ENCODE measurements around the gene KLF15. TPM values are rescaled to one million over a fixed set of nuclear protein-coding genes. Genes with fewer than 3 reads are reported as not detected.
A peak's percentile ranks its signal among the peaks of the same experiment; 100 is the strongest.

KLF15 gene
- total RNA-seq: not detected

- H3K9me3 ChIP-seq (ENCODE audit: low read depth, low read length): no peaks in the 10 kb centered on the region
- H3K27me3 ChIP-seq (ENCODE audit: insufficient read depth, low read length): peaks cover 50% of the 10 kb centered on the region
- H3K4me1 ChIP-seq (ENCODE audit: insufficient read depth, low read length): peaks cover 19% of the 10 kb centered on the region
- H3K4me3 ChIP-seq (ENCODE audit: low read length): peak within 1 kb of the TSS; percentile 32
Measured at GRCh38 chr3:126357295-126358037, at the start of gene KLF15. Gene KLF15, minus strand, starts transcription at chr3:126357408. Its CDS starts 4,486 bp downstream, at chr3:126352922.

DNA sequence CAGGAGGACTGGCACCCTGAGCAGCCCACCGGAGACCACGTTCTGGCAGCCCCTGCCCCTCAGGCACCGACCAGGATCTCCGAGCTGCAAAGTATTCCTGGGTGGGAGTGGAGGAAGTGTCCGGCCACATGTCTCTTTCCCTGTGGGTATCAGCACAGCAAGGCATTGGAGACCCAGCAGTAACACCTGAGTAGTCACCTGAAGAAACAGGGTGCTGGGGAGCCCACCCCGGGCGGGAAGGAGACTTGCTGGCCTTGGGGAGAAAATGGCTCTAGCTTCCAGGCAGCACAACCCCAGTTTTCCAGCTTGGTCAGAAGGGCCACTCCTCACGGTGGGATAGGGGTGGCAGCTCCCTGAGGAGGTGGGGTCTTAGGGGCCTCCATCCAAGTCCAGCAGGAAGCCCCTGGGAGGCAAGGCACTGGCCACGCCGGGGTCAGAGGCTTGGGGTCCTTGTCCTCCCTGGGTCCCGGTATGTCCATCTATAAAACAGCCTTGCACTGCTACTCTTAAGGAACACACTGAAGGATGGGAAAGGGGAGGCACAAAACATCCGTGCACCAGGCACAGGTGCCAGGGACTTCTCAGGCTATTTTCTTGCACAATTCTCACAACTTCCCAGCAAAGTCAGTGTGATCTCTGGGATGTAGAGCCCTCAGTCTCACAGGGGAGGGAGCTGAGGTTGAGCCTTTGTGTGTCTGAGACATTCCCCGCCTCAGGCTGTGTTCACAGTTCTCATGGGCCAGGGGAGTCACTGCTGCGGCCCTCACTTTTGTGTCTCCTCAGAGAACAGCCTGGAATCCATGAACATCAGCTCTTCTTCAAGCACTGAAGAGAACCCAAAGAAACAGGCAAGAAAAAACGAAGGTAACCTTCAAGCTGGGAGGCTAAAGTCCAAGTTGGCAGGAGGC, 49.4 kb upstream of the KLF15 start:
- no peak overlapping the region for H3K4me3 ChIP-seq (ENCODE audit: low read length)
- no peaks in the 10 kb centered on the region for H3K27me3 ChIP-seq (ENCODE audit: insufficient read depth, low read length)
- H3K4me1 ChIP-seq (ENCODE audit: insufficient read depth, low read length): no peaks in the 10 kb centered on the region
- no peaks in the 10 kb centered on the region for H3K9me3 ChIP-seq (ENCODE audit: low read depth, low read length)

DNA sequence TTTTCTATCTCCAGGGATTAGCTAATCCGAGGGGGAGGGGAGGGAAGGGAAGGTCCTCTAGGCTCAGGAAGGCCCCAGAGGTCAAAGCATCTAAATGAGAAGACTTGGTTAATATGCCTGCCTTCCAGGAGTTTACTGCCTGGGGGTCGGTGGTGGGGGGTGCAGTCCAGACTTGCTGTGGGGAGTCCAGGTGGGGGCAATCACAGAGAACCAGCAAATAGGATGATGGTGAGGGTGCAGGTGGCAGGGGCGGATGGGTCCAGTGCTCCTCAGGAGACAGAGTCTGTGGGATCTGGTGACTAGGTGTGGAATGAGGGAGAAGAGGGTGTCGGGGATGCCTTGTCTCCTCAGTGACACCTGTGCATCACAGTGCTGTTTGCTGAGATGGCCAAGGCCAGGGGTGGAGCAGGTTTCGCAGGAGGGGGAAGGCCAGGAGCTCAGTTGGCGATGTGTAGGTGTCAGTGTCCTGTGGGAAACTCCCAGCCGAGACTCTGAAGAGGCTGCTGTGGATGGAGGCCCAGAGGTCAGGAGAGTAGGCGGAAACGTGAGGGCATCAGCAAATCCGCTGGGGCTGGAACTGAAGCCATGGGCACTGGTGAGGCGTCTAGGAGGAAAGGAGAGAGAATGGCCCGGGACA, 45.6 kb upstream of the KLF15 start:
- H3K9me3 ChIP-seq (ENCODE audit: low read depth, low read length): no peaks in the 10 kb centered on the region
- peaks cover 5% of the 10 kb centered on the region for H3K4me1 ChIP-seq (ENCODE audit: insufficient read depth, low read length)
- no peak overlapping the region for H3K4me3 ChIP-seq (ENCODE audit: low read length)
- no peaks in the 10 kb centered on the region for H3K27me3 ChIP-seq (ENCODE audit: insufficient read depth, low read length)

DNA sequence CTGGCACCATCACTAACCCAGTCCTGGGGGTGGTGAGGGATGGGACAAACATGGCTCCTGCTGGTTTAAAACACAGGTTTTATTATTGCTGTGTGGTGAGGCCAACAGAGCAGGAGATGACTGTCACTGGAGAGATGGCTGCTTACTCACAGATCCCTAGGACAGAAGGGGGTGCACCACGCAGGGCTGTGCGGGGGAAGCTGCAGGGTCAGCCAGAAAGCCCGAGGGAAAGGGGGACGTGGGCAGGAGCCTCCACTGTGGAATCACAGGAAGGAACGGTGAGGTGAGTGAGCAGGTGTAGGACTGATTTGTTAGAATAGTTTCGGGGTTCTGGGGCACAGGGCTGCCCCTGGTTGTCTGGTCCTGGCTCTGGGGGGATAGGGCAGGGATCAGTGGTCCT, 45.0 kb upstream of the KLF15 start:
- no peaks in the 10 kb centered on the region for H3K27me3 ChIP-seq (ENCODE audit: insufficient read depth, low read length)
- no peak overlapping the region for H3K4me3 ChIP-seq (ENCODE audit: low read length)
- no peaks in the 10 kb centered on the region for H3K9me3 ChIP-seq (ENCODE audit: low read depth, low read length)
- H3K4me1 ChIP-seq (ENCODE audit: insufficient read depth, low read length): peaks cover 5% of the 10 kb centered on the region

GRCh38 chr3:126401611-126402160, 44.5 kb upstream of the KLF15 start:
- Histone ChIP-seq H3K4me1 (ENCODE audit: insufficient read depth, low read length) (peaks cover 5% of the 10 kb centered on the region), H3K4me3 (ENCODE audit: low read length) (no peak overlapping the region), H3K27me3 (ENCODE audit: insufficient read depth, low read length) (no peaks in the 10 kb centered on the region), H3K9me3 (ENCODE audit: low read depth, low read length) (no peaks in the 10 kb centered on the region)

GRCh38 chr3:126399756-126400155, 42.5 kb upstream of the KLF15 start:
- Histone ChIP-seq H3K27me3 (ENCODE audit: insufficient read depth, low read length) (peaks cover 4% of the 10 kb centered on the region), H3K4me1 (ENCODE audit: insufficient read depth, low read length) (peaks cover 5% of the 10 kb centered on the region), H3K4me3 (ENCODE audit: low read length) (no peak overlapping the region), H3K9me3 (ENCODE audit: low read depth, low read length) (no peaks in the 10 kb centered on the region)

- peaks cover 5% of the 10 kb centered on the region for H3K4me1 ChIP-seq (ENCODE audit: insufficient read depth, low read length)
- no peaks in the 10 kb centered on the region for H3K9me3 ChIP-seq (ENCODE audit: low read depth, low read length)
- peaks cover 7% of the 10 kb centered on the region for H3K27me3 ChIP-seq (ENCODE audit: insufficient read depth, low read length)
- no peak overlapping the region for H3K4me3 ChIP-seq (ENCODE audit: low read length)
Measured at GRCh38 chr3:126399351-126399735, 42.1 kb upstream of the KLF15 start.

DNA sequence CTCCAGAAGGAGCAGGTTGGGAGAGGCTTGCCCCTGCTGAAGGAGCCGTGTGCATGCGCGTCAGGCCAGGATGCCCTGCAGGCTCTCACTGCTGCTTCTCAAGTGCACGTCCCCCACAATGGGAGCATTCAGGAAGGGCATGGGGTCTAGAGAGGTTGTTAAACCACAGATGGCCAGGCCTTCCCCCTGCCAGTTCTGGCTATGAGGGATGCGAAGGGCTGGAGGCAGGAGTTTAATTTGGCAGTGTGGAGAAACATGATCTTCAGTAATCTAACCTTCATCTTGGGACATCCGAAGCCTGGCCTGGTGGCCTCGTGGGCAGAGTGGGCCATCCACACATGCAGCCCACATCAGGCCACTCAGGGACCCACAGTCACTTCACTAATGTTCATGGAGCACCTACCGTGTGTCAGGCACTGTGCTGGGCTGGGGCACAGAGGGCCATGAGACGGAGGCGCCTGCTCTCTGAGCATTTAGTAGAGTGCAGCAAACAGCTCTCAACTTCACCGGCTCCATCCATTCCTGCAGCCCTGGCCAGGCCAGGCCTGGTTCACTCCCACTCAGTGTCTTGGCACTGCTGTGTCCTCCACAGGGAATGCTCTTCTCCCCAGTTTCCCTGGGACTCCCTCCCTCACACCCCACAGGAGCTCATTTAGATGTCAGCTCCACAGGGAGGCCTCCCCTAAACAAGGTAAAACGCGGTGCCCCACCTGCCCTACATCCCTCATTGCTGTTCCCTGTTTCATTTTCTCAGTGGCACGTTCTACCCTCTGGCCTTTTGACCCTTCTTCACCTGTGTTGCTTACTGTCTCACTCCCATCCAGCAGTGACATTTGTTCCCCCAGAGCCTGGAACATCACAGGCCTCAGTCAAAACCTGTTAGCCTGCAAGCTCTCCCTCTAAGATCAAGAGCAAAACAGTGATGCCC, 41.5 kb upstream of the KLF15 start:
- Histone ChIP-seq H3K4me1 (ENCODE audit: insufficient read depth, low read length) (peaks cover 5% of the 10 kb centered on the region), H3K9me3 (ENCODE audit: low read depth, low read length) (no peaks in the 10 kb centered on the region), H3K4me3 (ENCODE audit: low read length) (no peak overlapping the region), H3K27me3 (ENCODE audit: insufficient read depth, low read length) (peaks cover 14% of the 10 kb centered on the region)

DNA sequence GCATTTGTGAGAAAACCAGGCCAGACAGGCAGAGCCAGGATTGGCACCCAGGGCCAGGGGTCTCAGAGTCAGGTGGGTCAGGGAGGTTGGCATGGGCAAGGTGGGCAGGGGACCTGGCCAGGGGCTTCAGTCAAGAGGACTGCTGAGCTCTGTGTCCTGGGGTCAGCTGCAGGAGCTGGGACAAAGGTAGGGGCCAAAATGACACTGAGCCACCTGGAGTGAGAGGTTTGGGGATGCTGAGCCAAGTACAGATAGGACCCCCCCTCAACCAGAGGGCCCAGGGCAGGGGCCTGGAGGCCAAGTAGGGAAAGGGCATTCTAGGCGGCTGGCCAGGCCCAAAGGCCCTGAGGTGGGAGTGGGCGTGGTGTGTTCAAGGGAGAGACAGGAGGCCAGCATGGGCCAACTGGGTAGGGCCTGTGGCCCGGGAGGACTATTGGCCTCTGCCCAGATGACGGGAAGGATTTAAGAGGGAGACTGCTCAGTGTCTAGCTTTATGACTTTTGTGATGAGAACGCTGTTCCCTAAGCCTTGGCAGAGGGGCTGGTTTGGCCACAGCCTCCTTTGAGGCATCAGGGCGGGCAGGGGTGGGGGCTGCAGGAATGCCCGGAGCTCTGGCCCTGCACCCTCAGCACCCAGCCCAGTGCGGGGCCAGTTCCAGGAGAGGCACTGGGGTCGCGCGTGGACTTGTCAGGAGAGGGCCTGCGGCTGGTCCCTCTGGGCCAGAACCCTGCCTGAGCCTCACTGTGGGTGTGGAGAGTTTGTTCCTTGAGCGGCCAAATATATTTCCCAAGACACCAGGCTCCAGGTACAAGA, 40.6 kb upstream of the KLF15 start:
- H3K4me1 ChIP-seq (ENCODE audit: insufficient read depth, low read length): peaks cover 5% of the 10 kb centered on the region
- no peaks in the 10 kb centered on the region for H3K9me3 ChIP-seq (ENCODE audit: low read depth, low read length)
- H3K4me3 ChIP-seq (ENCODE audit: low read length): no peak overlapping the region
- peaks cover 22% of the 10 kb centered on the region for H3K27me3 ChIP-seq (ENCODE audit: insufficient read depth, low read length)

GRCh38 chr3:126396536-126396935, 39.3 kb upstream of the KLF15 start:
- Histone ChIP-seq H3K4me3 (ENCODE audit: low read length) (no peak overlapping the region), H3K27me3 (ENCODE audit: insufficient read depth, low read length) (peaks cover 25% of the 10 kb centered on the region), H3K4me1 (ENCODE audit: insufficient read depth, low read length) (peaks cover 5% of the 10 kb centered on the region), H3K9me3 (ENCODE audit: low read depth, low read length) (no peaks in the 10 kb centered on the region)

- Histone ChIP-seq H3K9me3 (ENCODE audit: low read depth, low read length) (no peaks in the 10 kb centered on the region), H3K4me3 (ENCODE audit: low read length) (no peak overlapping the region), H3K4me1 (ENCODE audit: insufficient read depth, low read length) (peaks cover 5% of the 10 kb centered on the region), H3K27me3 (ENCODE audit: insufficient read depth, low read length) (peaks cover 25% of the 10 kb centered on the region)
Measured at GRCh38 chr3:126395846-126396513, 38.8 kb upstream of the KLF15 start.

- peaks cover 5% of the 10 kb centered on the region for H3K4me1 ChIP-seq (ENCODE audit: insufficient read depth, low read length)
- H3K27me3 ChIP-seq (ENCODE audit: insufficient read depth, low read length): peaks cover 25% of the 10 kb centered on the region
- no peak overlapping the region for H3K4me3 ChIP-seq (ENCODE audit: low read length)
Measured at GRCh38 chr3:126394977-126395321, 37.7 kb upstream of the KLF15 start.

More at GRCh38 chr3:126394977-126395321, 37.7 kb upstream of the KLF15 start:
- H3K9me3 ChIP-seq (ENCODE audit: low read depth, low read length): no peaks in the 10 kb centered on the region

Data from mononuclear cell (primary cell).